ENCODE data around the gene MRPL46.

DNA sequence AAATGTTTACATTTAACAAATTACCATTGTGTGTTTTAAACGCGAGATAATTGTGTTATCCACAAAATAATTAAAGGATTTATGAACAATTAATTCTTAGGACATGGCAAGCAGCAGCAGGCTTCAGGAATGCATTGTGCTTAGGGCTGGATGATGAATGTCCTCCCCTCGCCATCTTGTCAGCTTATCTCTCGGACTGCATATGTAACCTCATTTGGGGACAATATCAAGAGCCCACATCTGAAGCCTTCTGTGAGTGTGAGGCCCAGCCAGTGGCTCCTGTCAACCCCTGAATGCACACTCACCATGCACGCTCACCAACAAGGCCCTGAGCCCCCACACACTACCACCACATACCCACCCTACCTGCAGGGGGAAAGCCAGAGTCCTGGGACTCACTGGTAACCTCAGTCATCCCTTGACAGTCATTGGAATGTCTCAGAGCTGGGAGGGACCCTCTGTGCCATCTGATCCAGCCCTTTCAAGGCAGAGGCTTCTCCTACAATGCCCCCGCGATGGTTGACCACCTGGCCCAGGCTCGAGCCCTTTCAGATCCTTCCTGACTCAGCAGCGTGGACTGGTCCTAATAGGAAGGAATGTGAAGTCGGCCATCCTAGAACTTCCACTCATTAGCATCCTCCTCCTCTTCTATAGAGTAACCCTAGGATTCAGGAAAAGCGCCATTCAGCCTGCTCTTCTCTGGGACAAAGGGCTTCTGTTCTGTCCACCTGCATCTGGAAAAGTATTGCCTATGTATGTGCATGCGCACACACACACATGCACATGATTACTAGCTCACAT, 38.2 kb downstream of the MRPL46 start:
- no peak for TF ChIP-seq EZH2phosphoT487 (conservative IDR thresholded peaks at IDR 0.05; ENCODE audit: low read length)
- TF ChIP-seq, protein P1, sequence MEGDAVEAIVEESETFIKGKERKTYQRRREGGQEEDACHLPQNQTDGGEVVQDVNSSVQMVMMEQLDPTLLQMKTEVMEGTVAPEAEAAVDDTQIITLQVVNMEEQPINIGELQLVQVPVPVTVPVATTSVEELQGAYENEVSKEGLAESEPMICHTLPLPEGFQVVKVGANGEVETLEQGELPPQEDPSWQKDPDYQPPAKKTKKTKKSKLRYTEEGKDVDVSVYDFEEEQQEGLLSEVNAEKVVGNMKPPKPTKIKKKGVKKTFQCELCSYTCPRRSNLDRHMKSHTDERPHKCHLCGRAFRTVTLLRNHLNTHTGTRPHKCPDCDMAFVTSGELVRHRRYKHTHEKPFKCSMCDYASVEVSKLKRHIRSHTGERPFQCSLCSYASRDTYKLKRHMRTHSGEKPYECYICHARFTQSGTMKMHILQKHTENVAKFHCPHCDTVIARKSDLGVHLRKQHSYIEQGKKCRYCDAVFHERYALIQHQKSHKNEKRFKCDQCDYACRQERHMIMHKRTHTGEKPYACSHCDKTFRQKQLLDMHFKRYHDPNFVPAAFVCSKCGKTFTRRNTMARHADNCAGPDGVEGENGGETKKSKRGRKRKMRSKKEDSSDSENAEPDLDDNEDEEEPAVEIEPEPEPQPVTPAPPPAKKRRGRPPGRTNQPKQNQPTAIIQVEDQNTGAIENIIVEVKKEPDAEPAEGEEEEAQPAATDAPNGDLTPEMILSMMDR (IDR thresholded peaks at IDR 0.05; ENCODE audit: insufficient read depth, low read length, poor library complexity, severe bottlenecking): no peak
